Fibroblast of pulmonary artery (primary cell): Measurements from ENCODE around the gene ADK.
"Not testable (repeated sequence)": the region's sequence is repeated elsewhere in the genome, so short reads cannot be mapped to it uniquely, and the experiment has no call there.

Source experiments
- DNase-seq: peaks from one replicate; pipeline ENCODE4 v3.0.0-alpha.2; 2010; ENCODE audit warnings: low read depth
- H3K4me3 ChIP-seq: replicated peaks from 2 replicates; pipeline ENCODE4 v1.5.1; 2011; ENCODE audit warnings: low read depth, mild to moderate bottlenecking, control low read depth, low read length, moderate library complexity
- CTCF ChIP-seq: IDR thresholded peaks from 2 replicates; pipeline ENCODE4 v1.5.1; 2011; ENCODE audit warnings: mild to moderate bottlenecking, control low read depth, low read length, inconsistent platforms; ENCODE audit errors: missing control alignments

The ADK gene

GRCh38 chr10:74525885-74526284, 374.9 kb downstream of the ADK start:
- no peak overlapping the region for H3K4me3 ChIP-seq
- TF ChIP-seq CTCF = no peak
- DNase-seq = no peak

- DNase-seq, H3K4me3 ChIP-seq: not testable (repeated sequence)
Observed at GRCh38 chr10:74527611-74528010, 376.6 kb downstream of the ADK start.

GRCh38 chr10:74529205-74529604, 378.2 kb downstream of the ADK start:
- DNase-seq = peak; percentile 26
- no peak for TF ChIP-seq CTCF

GRCh38 chr10:74530981-74531380, 380.0 kb downstream of the ADK start:
- DNase-seq = no peak
- TF ChIP-seq CTCF = no peak
- no peak overlapping the region for H3K4me3 ChIP-seq

More at GRCh38 chr10:74529205-74529604, 378.2 kb downstream of the ADK start:
- H3K4me3 ChIP-seq = no peak overlapping the region

- DNase-seq = no peak
- TF ChIP-seq CTCF = no peak
- no peak overlapping the region for H3K4me3 ChIP-seq
Observed at GRCh38 chr10:74539317-74539716, 388.3 kb downstream of the ADK start.

GRCh38 chr10:74541375-74541774, 390.4 kb downstream of the ADK start:
- no peak for TF ChIP-seq CTCF
- no peak overlapping the region for H3K4me3 ChIP-seq

GRCh38 chr10:74542077-74542476, 391.1 kb downstream of the ADK start:
- peak; percentile 97 for DNase-seq
- no peak for TF ChIP-seq CTCF
- no peak overlapping the region for H3K4me3 ChIP-seq

More at GRCh38 chr10:74541375-74541774, 390.4 kb downstream of the ADK start:
- no peak for DNase-seq
